ENCODE results near the gene KLC4.

- TF ChIP-seq CTCF (IDR thresholded peaks at IDR 0.05), result no peak
- TF ChIP-seq ZFX (IDR thresholded peaks at IDR 0.05; ENCODE audit: borderline replicate concordance), result no peak
Observed at GRCh38 chr6:43054206-43054943, 5.1 kb upstream of the KLC4 start.

All from 22Rv1 (cell line).